ENCODE results near the gene AFG1L. TPM values are rescaled to one million over a fixed set of nuclear protein-coding genes. Genes with fewer than 3 reads are reported as not detected.

Gene AFG1L
- total RNA-seq, 1 donor from 2014 or later = 9.5 TPM

DNA sequence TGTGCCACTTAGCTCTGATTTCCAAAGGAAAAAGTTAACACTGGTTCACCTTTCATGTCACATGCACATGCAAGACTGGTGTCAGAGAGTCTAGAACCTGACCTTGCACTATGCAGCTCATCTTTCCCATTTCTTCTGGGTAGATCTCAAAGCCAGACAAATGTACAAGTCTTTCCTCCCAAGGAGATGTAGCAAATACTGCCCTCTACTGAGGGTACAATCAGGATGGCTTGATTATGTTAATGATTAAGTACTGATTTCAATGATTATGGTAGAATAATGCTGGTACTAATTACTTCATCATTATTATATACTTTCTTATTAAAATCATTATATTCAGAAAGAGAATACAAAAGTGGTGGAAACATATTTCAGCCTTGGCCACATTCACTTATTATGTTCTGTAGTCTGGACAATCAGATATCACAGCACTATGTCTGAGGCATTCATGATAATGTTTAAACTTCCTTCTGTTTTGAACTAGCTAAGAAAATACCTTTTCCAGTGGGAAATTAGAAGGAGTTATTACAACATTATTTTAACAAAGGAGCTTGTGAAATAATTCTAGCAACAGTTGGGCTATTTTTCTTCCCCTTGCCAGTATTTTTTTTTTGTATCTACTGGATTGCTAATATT lies 197.4 kb downstream of the AFG1L start:
- Mint-ChIP-seq H3K4me3 (ENCODE audit: unreplicated experiment) (no peak overlapping the region), H3K4me1 (ENCODE audit: unreplicated experiment) (no peaks in the 10 kb centered on the region), H3K27ac (ENCODE audit: unreplicated experiment) (no peak overlapping the region), H3K27me3 (ENCODE audit: unreplicated experiment) (no peaks in the 10 kb centered on the region), H3K36me3 (ENCODE audit: unreplicated experiment) (peaks cover 2% of the 10 kb centered on the region), H3K9me3 (ENCODE audit: unreplicated experiment) (no peaks in the 10 kb centered on the region)
- no peak for DNase-seq (ENCODE audit: extremely low spot score, unreplicated experiment)
- TF ChIP-seq, protein P1, sequence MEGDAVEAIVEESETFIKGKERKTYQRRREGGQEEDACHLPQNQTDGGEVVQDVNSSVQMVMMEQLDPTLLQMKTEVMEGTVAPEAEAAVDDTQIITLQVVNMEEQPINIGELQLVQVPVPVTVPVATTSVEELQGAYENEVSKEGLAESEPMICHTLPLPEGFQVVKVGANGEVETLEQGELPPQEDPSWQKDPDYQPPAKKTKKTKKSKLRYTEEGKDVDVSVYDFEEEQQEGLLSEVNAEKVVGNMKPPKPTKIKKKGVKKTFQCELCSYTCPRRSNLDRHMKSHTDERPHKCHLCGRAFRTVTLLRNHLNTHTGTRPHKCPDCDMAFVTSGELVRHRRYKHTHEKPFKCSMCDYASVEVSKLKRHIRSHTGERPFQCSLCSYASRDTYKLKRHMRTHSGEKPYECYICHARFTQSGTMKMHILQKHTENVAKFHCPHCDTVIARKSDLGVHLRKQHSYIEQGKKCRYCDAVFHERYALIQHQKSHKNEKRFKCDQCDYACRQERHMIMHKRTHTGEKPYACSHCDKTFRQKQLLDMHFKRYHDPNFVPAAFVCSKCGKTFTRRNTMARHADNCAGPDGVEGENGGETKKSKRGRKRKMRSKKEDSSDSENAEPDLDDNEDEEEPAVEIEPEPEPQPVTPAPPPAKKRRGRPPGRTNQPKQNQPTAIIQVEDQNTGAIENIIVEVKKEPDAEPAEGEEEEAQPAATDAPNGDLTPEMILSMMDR (IDR thresholded peaks at IDR 0.05) = peak; percentile 83

DNA sequence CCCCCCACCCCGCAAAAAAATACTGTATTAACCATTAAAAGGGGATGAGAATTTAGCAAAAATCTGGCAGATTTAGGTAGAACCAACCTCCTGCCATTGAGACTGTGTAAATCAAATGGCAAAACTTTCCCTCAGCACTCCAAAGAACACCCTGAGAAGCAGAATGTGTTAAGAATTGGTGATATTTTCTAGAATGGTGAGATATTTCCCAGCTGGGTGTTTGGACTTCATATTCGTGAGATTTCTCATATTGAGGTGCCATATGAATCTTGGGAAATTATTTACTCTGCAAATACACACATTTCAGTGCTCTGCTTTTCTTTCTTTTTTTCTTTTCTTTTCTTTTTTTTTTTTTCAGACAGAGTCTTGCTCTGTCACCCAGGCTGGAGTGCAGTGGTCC lies 199.6 kb downstream of the AFG1L start:
- DNase-seq (ENCODE audit: extremely low spot score, unreplicated experiment) = no peak
- no peak overlapping the region for H3K27ac Mint-ChIP-seq (ENCODE audit: unreplicated experiment)
- H3K9me3 Mint-ChIP-seq (ENCODE audit: unreplicated experiment) = no peaks in the 10 kb centered on the region
- no peaks in the 10 kb centered on the region for H3K36me3 Mint-ChIP-seq (ENCODE audit: unreplicated experiment)
- H3K4me1 Mint-ChIP-seq (ENCODE audit: unreplicated experiment) = no peaks in the 10 kb centered on the region
- H3K27me3 Mint-ChIP-seq (ENCODE audit: unreplicated experiment) = no peaks in the 10 kb centered on the region
- H3K4me3 Mint-ChIP-seq (ENCODE audit: unreplicated experiment) = no peak overlapping the region
- TF ChIP-seq, protein P1 (IDR thresholded peaks at IDR 0.05) = no peak

DNA sequence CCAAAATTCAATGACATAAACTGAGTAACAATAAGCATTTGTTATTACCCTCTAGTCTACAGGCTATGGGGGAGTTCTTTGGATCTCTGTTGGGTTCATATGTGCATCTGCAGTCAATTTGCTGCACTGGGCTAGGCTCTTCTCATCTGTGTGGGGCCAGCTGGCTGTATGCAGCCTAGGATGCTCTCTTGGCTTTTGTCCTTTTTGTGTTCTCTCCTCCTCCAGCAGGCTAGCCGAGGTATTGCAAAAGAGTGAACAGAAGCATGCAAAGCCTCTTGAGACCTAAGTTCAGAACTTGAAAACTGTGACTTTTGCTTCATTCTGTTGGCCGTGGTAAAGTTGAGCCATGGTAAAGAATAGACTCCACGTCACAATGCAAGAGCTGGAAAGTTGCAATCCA lies 203.0 kb downstream of the AFG1L start:
- Mint-ChIP-seq H3K27me3 (ENCODE audit: unreplicated experiment) (no peaks in the 10 kb centered on the region), H3K27ac (ENCODE audit: unreplicated experiment) (no peak overlapping the region), H3K4me1 (ENCODE audit: unreplicated experiment) (peaks cover 3% of the 10 kb centered on the region), H3K4me3 (ENCODE audit: unreplicated experiment) (no peak overlapping the region), H3K36me3 (ENCODE audit: unreplicated experiment) (no peaks in the 10 kb centered on the region), H3K9me3 (ENCODE audit: unreplicated experiment) (no peaks in the 10 kb centered on the region)
- TF ChIP-seq, protein P1 (IDR thresholded peaks at IDR 0.05) = peak; percentile 56
- no peak for DNase-seq (ENCODE audit: extremely low spot score, unreplicated experiment)

DNA sequence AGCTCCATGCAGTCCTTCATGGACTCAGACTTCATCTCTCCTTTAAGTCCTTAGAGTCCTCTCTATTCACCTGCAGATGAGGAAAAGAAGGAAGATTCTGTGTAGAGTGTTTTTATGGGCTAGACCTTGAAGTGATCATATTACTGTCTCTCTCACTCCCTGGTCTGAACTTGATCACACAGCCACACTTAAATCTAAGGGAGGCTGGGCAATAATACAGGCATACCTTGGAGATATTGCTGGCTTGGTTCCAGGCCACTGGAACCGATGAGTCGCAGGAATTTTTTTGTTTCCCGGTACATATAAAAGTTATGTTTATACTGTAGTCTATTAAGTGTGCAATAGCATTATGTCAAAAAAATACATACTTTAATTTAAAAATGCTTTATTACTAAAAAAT lies 206.7 kb downstream of the AFG1L start:
- DNase-seq (ENCODE audit: extremely low spot score, unreplicated experiment) = no peak
- TF ChIP-seq, protein P1 (IDR thresholded peaks at IDR 0.05) = no peak
- Mint-ChIP-seq H3K9me3 (ENCODE audit: unreplicated experiment) (no peaks in the 10 kb centered on the region), H3K36me3 (ENCODE audit: unreplicated experiment) (peaks cover 2% of the 10 kb centered on the region), H3K27ac (ENCODE audit: unreplicated experiment) (no peak overlapping the region), H3K4me3 (ENCODE audit: unreplicated experiment) (no peak overlapping the region), H3K4me1 (ENCODE audit: unreplicated experiment) (peaks cover 3% of the 10 kb centered on the region), H3K27me3 (ENCODE audit: unreplicated experiment) (no peaks in the 10 kb centered on the region)

DNA sequence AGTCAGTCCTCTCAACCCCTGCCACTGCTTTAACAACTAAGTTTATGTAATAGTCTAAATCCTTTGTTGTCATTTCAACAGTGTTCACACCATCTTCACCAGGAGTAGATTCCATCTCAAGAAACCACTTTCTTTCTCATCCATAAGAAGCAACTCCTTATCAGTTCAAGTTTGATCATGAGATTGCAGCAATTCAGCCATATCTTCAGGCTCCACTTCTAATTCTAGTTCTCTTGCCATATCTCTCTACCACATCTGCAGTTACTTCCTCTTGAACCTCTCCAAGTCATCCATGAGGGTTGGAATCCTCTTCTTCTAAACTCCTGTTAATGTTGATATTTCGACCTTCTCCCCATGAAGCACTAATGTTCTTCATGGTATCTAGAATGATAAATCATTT lies 208.0 kb downstream of the AFG1L start:
- peaks cover 3% of the 10 kb centered on the region for H3K4me1 Mint-ChIP-seq (ENCODE audit: unreplicated experiment)

More for the DNA sequence above, 208.0 kb downstream of the AFG1L start:
- H3K36me3 Mint-ChIP-seq (ENCODE audit: unreplicated experiment) = peaks cover 4% of the 10 kb centered on the region
- DNase-seq (ENCODE audit: extremely low spot score, unreplicated experiment) = no peak
- no peaks in the 10 kb centered on the region for H3K27me3 Mint-ChIP-seq (ENCODE audit: unreplicated experiment)
- TF ChIP-seq, protein P1 (IDR thresholded peaks at IDR 0.05) = no peak
- H3K9me3 Mint-ChIP-seq (ENCODE audit: unreplicated experiment) = no peaks in the 10 kb centered on the region
- no peak overlapping the region for H3K27ac Mint-ChIP-seq (ENCODE audit: unreplicated experiment)
- no peak overlapping the region for H3K4me3 Mint-ChIP-seq (ENCODE audit: unreplicated experiment)
